ENCODE data around the gene ZNF134.

Gene ZNF134

GRCh38 chr19:57667228-57667627, 53.2 kb downstream of the ZNF134 start:
- TF ChIP-seq, protein P1, sequence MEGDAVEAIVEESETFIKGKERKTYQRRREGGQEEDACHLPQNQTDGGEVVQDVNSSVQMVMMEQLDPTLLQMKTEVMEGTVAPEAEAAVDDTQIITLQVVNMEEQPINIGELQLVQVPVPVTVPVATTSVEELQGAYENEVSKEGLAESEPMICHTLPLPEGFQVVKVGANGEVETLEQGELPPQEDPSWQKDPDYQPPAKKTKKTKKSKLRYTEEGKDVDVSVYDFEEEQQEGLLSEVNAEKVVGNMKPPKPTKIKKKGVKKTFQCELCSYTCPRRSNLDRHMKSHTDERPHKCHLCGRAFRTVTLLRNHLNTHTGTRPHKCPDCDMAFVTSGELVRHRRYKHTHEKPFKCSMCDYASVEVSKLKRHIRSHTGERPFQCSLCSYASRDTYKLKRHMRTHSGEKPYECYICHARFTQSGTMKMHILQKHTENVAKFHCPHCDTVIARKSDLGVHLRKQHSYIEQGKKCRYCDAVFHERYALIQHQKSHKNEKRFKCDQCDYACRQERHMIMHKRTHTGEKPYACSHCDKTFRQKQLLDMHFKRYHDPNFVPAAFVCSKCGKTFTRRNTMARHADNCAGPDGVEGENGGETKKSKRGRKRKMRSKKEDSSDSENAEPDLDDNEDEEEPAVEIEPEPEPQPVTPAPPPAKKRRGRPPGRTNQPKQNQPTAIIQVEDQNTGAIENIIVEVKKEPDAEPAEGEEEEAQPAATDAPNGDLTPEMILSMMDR (IDR thresholded peaks at IDR 0.05; ENCODE audit: control extremely low read depth, extremely low read depth, low read depth, missing control alignments): no peak
- ChIA-PET CTCF (no interaction called here), POLR2A (no interaction called here)
- DNase-seq (ENCODE audit: extremely low spot score): no peak

DNA sequence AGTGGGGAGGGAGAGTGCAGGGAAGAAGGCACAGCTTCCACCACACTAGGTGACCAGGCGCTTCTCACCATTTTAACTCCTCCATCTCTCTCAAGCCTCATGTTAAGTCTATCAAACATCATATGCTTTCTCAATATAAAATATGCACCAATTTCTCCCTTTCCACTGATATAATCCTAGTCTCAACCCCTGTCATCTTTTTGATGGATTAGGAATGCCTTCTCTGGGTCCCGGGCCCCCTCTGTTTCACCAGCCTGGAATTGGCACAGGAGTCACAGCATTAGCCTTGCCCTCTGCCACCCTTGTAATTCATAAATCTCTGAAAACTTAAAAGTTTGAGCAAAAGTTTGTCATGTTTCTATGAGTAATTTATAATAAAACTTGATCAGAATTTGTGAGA, 54.6 kb downstream of the ZNF134 start, which contains the start of gene ZSCAN4:
TSS of gene ZSCAN4 (plus strand) at position 301 of the 400 bp plus-strand sequence. CDS start 7,211 bp downstream, outside the sequence.
- ChIA-PET POLR2A (no interaction called here), CTCF (interaction anchor here (2.7 kb wide), 1 partner anchor 11 kb away, joined by 8 read pairs; no protein-coding TSS in a partner anchor)
- TF ChIP-seq, protein P1 (IDR thresholded peaks at IDR 0.05; ENCODE audit: control extremely low read depth, extremely low read depth, low read depth, missing control alignments): no peak
- no peak for DNase-seq (ENCODE audit: extremely low spot score)

GRCh38 chr19:57671124-57671895, 57.3 kb downstream of the ZNF134 start:
- DNase-seq (ENCODE audit: extremely low spot score): no peak
- ChIA-PET CTCF (interaction anchor here (1.6 to 2.7 kb wide), 3 partner anchors 11 to 54 kb away, joined by 3 to 8 read pairs (median 7); partner anchors contain the start of gene ZNF551), POLR2A (no interaction called here)
- TF ChIP-seq, protein P1 (IDR thresholded peaks at IDR 0.05; ENCODE audit: control extremely low read depth, extremely low read depth, low read depth, missing control alignments): no peak

GRCh38 chr19:57672466-57672865, 58.4 kb downstream of the ZNF134 start:
- ChIA-PET POLR2A (no interaction called here), CTCF (interaction anchor here (0.8 to 2.6 kb wide), 3 partner anchors 10 to 856 kb away, joined by 3 to 7 read pairs (median 3); partner anchors contain the start of gene ZNF551)
- TF ChIP-seq, protein P1 (IDR thresholded peaks at IDR 0.05; ENCODE audit: control extremely low read depth, extremely low read depth, low read depth, missing control alignments): no peak
- DNase-seq (ENCODE audit: extremely low spot score): no peak
